Mononuclear cell (primary cell): ENCODE measurements around the gene SHANK3. TPM values are rescaled to one million over a fixed set of nuclear protein-coding genes. Genes with fewer than 3 reads are reported as not detected.

Experiments
- H3K27me3 ChIP-seq: 2 replicates; pipeline ENCODE4 v1.6.0; 2011; ENCODE audit warnings: low read length, control low read depth; ENCODE audit not compliant: insufficient read depth
- H3K4me1 ChIP-seq: 2 replicates; pipeline ENCODE4 v1.5.1; 2011; ENCODE audit warnings: mild to moderate bottlenecking, low read length, control low read depth; ENCODE audit not compliant: insufficient read depth
- H3K4me3 ChIP-seq: 2 replicates; pipeline ENCODE4 v1.5.1; 2011; ENCODE audit warnings: mild to moderate bottlenecking, low read length, moderate library complexity
- H3K9me3 ChIP-seq: 2 replicates; pipeline ENCODE4 v1.5.1; 2011; ENCODE audit warnings: low read depth, mild to moderate bottlenecking, control low read depth, low read length
- total RNA-seq: library from RNA; depleted of rRNA; stranded (reverse); fragments of >200 nt; gene quantifications from one replicate; pipeline ENCODE4 v1.2.3, GENCODE V29; 2012

Gene SHANK3
- total RNA-seq, 1 donor: under 0.01 TPM

DNA sequence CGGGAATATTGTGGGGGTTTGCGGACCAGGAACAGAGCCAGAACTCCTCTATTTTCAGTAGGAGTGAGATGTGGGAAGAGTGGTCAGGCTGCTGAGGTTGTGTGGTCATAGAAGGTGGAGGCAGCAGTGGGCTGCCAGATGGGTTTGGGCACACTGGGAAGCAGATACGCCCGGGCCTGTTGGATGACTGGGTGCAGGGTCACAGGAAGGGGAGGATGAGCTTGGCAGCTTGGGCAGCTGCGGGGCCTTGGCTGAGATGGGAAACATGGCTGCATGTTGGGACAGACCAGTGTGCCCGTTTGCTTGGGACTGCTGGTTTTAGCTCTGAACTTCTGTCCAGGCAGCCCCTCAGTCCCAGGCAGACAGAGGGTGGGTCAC lies 11.4 kb downstream of the SHANK3 start:
- H3K4me3 ChIP-seq: no peak overlapping the region
- no peaks in the 10 kb centered on the region for H3K9me3 ChIP-seq

DNA sequence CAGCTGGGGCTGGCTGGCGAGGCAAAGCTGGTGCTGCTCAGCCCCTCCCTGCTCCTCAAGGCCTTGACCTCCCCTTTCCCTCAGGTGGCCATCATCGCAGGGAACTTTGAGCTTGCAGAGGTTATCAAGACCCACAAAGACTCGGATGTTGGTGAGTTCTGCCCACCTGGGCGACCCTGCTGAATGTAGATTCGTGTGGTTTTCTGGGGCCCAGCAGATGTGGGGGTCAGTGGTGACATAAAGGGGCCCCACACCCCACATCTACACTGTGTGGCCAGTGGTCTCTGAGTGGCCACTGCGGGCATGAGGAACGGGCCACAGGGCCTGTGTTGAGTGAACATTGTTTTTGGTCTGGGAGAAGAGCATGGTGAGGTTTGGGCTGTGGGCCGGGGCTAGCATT lies 11.9 kb downstream of the SHANK3 start:
- Histone ChIP-seq H3K4me1 (peaks cover 5% of the 10 kb centered on the region), H3K9me3 (no peaks in the 10 kb centered on the region), H3K4me3 (no peak overlapping the region), H3K27me3 (no peaks in the 10 kb centered on the region)

More for the DNA sequence above, 11.4 kb downstream of the SHANK3 start:
- Histone ChIP-seq H3K27me3 (no peaks in the 10 kb centered on the region), H3K4me1 (peaks cover 5% of the 10 kb centered on the region)

DNA sequence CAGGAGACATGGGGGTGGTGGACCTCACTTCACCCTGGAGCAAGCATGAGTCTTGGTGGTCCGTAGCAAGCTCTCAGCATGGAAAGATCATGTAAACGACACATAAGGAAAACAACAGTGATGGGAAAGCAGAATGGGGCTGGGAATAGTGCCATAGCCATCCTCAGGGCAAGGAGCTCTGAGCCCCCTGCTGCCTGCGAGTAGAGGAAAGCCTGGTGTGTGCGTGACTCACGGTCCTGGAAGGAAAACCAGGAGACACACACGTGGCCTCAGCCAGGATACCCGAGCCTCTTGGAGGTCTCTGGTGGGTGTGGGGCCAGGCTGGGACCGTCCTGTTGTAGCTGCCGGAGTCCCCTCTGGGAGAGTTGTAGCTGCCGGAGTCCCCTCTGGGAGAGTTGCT lies 12.4 kb downstream of the SHANK3 start:
- H3K9me3 ChIP-seq: no peaks in the 10 kb centered on the region
- H3K4me1 ChIP-seq: peaks cover 5% of the 10 kb centered on the region
- H3K4me3 ChIP-seq: no peak overlapping the region
- no peaks in the 10 kb centered on the region for H3K27me3 ChIP-seq

DNA sequence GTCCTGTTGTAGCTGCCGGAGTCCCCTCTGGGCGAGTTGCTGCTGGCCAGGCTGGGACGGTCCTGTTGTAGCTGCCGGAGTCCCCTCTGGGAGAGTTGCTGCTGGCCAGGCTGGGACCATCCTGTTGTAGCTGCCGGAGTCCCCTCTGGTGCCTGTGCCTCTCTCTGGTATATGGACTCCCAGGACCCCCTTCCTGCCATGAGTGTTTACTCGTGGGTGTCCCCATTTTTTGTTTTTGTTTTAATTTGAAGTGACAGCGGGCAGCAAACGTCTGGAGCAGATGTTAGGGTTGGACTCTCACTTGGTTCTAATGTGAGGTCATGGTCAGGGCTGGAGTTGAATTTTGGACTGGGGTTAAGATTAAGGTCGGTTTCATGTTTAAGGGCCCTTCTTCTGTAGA lies 14.2 kb downstream of the SHANK3 start:
- H3K4me1 ChIP-seq: peaks cover 5% of the 10 kb centered on the region
- no peak overlapping the region for H3K4me3 ChIP-seq
- H3K27me3 ChIP-seq: no peaks in the 10 kb centered on the region
- H3K9me3 ChIP-seq: no peaks in the 10 kb centered on the region

DNA sequence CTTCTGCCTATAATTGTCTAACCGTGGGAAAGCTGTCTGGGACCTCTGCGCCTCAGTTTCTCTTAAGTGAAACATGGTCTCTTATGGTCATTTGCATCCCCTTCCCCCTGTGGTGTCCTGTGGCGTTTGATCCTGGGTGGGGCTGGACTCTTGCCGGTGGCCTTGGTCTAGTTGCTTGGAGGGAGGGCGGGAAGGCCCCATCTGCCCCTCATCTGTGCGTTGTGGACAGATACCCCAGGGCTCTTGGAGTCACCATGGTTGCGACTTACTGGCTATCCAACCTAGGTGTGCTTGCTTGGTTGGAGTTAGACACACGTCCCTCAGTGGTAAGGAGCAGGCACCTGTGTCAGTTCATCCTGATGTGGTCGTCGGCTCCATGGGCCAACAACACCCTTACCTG lies 15.2 kb downstream of the SHANK3 start:
- Histone ChIP-seq H3K4me1 (peaks cover 5% of the 10 kb centered on the region), H3K4me3 (no peak overlapping the region), H3K27me3 (no peaks in the 10 kb centered on the region), H3K9me3 (no peaks in the 10 kb centered on the region)

DNA sequence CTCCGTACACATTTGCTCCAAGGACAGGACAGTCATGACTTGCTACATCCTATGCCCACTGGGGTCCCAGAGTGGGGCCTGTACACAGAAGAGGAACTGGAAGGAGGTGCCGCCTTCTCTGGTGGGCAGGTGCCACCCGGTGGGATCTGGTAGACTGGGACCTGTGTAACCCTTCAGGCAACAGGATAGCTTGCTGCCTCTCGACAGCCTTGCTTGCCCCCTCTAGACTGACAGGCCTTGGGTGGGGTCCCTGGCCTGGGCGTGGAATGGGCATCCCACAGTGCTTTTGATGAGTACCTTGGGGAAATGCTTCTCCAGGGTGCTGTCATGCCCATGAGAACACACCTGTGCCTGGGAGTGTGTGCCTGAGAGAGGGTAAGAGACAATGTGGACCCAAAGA lies 15.8 kb downstream of the SHANK3 start:
- H3K27me3 ChIP-seq: no peaks in the 10 kb centered on the region
- H3K4me3 ChIP-seq: no peak overlapping the region
- no peaks in the 10 kb centered on the region for H3K9me3 ChIP-seq
- H3K4me1 ChIP-seq: peaks cover 5% of the 10 kb centered on the region

DNA sequence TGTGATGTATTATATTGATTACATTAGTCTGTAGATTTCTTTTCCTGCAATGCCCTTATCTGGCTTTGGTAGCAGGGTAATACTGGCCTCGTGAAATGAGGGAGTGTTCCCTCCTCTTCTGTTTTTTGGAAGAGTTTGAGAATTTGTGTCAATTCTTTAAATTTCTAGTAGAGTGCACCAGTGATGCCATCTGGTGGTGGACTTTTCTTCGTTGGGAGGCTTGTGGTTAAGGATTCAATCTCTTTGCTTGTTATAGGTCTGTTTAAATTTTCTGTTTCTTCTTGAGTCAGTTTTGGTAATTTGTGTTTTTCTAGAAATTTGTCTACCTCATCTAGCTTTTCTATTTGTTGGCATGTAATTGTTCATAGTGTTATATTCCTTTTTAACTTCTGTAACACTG lies 18.9 kb downstream of the SHANK3 start:
- H3K9me3 ChIP-seq: no peaks in the 10 kb centered on the region
- peaks cover 5% of the 10 kb centered on the region for H3K4me1 ChIP-seq
- H3K27me3 ChIP-seq: no peaks in the 10 kb centered on the region
- H3K4me3 ChIP-seq: no peak overlapping the region

DNA sequence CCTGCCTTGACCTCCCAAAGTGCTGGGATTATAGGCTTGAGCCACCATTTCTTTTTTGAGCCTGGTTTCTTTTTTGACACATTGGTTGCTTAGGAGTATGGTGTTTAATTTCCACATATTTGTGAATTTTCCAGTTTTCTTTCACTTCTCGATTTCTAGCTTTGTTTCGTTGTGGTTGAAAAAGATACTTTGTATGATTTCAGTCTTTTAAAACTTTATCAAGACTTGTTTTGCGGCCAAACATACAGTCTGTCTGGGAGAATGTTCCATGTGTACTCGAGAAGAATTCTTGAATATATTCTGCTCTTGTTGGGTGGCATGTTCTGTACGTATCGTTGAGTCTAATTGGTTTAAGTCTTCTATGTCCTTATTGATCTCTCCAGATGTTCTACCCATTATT lies 20.8 kb downstream of the SHANK3 start:
- Histone ChIP-seq H3K4me3 (no peak overlapping the region), H3K4me1 (no peaks in the 10 kb centered on the region), H3K9me3 (no peaks in the 10 kb centered on the region), H3K27me3 (no peaks in the 10 kb centered on the region)

DNA sequence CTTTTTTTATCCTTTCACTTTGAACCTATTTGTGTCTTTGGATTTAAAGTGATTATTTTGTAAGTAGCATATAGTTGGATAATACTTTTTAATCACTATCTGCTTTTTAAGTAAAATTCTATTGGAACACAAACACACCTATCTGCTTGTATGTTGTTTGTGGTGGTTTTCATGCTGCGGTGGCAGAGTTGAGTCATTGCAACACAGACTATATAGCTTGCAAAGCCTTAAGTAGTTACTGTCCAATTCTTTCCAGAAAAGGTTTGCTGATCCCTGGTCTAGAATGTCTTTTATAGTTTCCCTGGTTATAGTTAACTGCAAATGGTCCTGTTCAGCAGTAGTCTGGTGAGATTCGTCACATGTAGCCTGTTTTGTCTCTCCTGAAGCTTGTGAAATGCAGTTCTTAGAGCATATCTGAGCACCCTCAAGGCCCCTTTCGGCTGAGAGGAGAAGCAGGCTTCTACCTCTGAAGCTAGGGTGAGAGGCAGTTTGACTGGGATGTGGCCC lies 21.5 kb downstream of the SHANK3 start:
- Histone ChIP-seq H3K27me3 (no peaks in the 10 kb centered on the region), H3K9me3 (no peaks in the 10 kb centered on the region), H3K4me1 (no peaks in the 10 kb centered on the region), H3K4me3 (no peak overlapping the region)

DNA sequence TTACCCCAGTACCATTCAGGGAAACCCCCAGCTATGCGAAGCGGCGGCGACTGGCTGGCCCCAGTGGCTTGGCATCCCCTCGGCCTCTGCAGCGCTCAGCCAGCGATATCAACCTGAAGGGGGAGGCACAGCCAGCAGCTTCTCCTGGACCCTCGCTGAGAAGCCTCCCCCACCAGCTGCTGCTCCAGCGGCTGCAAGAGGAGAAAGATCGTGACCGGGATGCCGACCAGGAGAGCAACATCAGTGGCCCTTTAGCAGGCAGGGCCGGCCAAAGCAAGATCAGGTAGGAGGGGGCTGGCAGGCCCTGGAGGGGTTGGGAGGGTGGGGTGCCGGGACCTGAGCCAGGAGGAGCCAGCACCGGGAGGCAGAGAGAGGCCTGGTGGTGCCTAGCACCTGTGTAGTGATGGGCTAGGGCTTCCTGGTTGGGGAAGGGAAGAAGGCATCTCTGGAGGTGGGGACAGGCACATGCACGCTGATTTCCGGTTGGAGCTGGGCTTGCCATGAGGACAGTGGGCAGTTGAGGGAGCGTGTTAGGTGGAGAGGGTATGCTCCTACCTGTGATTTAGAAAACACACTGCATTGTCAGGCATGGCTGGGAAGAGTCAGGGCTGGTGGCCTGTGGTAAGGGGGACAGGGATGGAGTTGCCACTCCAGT lies 22.3 kb downstream of the SHANK3 start:
- Histone ChIP-seq H3K4me3 (no peak overlapping the region), H3K9me3 (no peaks in the 10 kb centered on the region), H3K4me1 (no peaks in the 10 kb centered on the region), H3K27me3 (no peaks in the 10 kb centered on the region)

DNA sequence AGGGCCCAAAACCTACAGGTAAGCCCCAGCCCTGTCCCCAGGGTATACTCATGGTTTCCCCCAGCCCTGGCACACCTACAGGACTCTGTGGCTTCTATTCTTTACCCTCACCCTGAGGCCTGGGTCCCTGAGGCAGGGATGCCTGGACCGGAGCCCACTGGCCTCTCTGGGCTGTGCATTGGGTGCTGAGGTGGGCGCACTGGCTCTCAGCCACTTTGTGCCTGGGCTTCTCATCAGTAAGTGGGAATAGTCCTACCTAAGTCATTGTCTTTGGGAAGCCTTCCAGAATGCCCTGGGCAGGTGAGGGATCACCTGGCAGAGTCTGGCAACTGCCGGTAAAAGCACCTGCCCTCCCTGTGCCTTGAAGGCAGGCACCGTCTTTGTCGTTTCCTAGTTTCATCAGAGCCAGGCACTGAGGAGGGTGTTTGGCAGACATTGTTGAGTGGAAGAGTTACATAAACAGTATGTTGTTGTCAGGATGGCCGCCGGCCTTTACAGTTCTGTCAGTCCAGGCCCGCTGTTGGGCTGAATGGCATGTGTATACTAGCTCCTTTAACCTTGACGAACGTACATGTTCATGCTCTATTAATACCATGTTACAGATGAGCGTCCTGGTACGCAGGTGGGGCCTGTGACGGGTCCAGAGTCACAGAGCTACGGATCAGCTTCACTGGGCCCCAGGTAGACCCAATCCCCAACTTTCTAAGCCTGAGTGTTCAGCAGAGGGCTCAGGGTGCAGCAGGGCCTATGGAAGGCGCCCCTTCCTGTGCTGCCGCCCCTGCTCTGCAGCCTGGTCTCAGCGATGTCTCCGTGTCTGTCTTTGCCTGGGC lies 23.0 kb downstream of the SHANK3 start:
- no peaks in the 10 kb centered on the region for H3K9me3 ChIP-seq
- no peaks in the 10 kb centered on the region for H3K27me3 ChIP-seq
- H3K4me1 ChIP-seq: no peaks in the 10 kb centered on the region

DNA sequence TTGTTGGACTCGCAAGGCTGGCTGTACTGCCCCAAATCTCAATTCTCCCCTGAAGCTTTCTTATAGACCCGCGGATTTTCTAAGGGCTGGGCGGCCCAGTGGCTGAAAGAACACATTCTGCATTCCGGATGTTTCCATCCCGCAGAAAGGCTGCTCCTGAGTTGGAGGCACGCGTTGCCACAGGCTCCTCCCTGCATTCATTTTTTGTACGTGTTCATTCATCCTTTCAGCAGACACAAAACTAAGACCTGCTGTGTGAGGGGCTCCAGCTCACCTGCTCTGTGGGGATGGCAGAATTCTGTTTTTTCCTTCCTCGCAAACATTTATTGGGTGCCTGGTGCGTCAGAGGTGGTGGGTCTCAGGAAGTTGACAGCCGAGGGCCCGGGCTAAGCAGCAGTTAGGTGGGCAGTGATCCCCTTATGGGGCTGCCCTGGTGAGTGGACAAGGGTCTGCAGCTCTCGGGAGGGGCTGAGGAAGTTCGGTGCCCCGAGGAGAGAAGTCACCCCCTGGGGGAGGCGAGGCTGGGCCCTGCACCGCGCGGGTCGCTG lies 23.7 kb downstream of the SHANK3 start:
- Histone ChIP-seq H3K4me1 (no peaks in the 10 kb centered on the region), H3K9me3 (no peaks in the 10 kb centered on the region), H3K27me3 (no peaks in the 10 kb centered on the region), H3K4me3 (no peak overlapping the region)

More for the DNA sequence above, 23.0 kb downstream of the SHANK3 start:
- H3K4me3 ChIP-seq: no peak overlapping the region

DNA sequence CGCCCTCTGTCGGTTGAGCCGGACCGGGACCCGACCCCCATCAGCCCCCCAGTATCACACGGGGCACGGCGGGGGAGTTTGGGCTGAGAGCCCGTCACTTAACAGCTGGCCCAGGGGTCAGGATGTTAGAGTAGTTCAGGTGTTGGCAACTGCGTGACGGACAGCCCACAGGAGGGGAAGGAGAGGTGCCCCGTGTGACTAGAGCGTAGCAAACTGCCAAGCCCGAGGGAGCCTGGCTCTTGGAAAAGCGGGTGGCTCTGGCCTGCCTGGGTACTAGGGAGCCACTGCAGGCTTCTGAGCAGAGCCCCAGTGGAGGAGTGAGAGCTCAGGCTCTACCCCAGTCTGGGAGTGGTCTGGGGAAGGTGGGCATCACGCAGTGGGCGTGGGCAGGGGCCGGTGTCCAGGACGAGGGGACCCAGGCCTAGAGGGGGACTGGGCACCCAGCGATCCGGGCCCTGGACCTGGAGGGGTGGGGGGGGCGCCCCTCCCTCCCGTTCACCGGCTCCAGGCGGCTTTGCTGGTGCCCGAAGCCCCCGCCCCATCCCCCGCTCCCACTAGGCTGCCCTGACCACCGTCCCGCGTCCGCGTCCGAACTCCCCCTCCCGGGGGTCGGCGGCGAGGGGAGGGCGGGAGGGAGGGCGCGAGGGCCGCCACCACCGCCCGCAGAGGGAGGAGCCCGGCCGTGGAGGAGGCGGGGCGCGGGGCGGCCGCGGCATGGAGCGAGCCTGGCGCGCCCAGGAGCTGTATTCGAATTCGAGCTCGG lies 24.4 kb downstream of the SHANK3 start:
- H3K4me1 ChIP-seq: no peaks in the 10 kb centered on the region
- no peaks in the 10 kb centered on the region for H3K27me3 ChIP-seq
- no peaks in the 10 kb centered on the region for H3K9me3 ChIP-seq
- H3K4me3 ChIP-seq: no peak overlapping the region

DNA sequence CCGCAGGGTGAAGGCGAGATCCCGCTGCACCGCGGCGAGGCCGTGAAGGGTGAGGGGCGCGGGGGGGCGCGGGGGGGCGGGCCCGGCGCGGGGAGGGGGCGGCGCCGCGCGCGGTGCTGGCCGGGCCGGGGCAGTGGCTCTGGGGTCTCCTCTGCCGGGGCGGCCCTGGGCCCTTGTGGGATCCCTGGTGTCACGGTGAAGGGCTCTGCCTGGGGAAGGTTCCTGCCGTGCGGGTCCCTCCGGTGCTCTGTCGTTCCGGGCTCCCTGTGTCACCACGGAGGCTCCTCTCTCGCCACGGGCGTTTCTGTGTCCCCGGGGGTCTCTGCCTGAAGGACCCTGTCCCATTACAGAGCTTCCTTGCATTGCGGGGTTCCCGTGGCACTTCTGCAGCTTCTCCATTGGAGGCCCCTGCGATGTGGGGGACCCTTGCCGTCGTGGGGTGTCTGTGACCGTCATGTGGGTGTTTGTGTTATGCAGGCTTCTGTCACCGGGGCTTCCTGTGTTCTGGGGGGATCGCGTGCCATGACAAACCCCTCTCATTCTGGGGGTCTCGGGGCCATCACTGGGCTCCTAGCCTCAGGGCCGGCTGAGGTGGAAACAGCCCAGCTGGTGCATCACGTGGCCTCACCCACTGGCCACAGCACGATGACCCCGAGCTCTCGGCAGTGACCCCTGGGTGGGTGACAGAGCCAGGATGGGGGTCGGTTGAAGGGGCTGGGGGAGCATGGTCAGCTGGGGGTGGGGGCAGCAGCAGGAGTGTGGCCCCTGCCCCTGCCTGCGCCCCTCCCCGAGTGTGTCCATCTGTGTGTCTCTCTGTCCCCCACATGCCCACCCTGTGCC lies 25.3 kb downstream of the SHANK3 start:
- no peak overlapping the region for H3K4me3 ChIP-seq
- H3K9me3 ChIP-seq: no peaks in the 10 kb centered on the region
- no peaks in the 10 kb centered on the region for H3K4me1 ChIP-seq
- H3K27me3 ChIP-seq: no peaks in the 10 kb centered on the region
